MG63 (cell line): ENCODE results near the gene FGF14. TPM values are rescaled to one million over a fixed set of nuclear protein-coding genes. Genes with fewer than 3 reads are reported as not detected.

Source experiments
- DNase-seq: peaks from one replicate; pipeline ENCODE4 v3.0.0-alpha.2; 2020
- H3K27me3 ChIP-seq: fragments of 250-450 bp; sonication (Bioruptor Pico); 2 replicates; pipeline ENCODE4 v1.5.1; 2020; ENCODE audit warnings: mild to moderate bottlenecking, moderate library complexity
- H3K36me3 ChIP-seq: fragments of 250-450 bp; sonication (Bioruptor Pico); 2 replicates; pipeline ENCODE4 v1.5.1; 2020; ENCODE audit warnings: mild to moderate bottlenecking, moderate library complexity
- H3K4me3 ChIP-seq: fragments of 250-450 bp; sonication (Bioruptor Pico); 2 replicates; pipeline ENCODE4 v1.5.1; 2020; ENCODE audit warnings: mild to moderate bottlenecking, moderate library complexity
- H3K9me3 ChIP-seq: fragments of 250-450 bp; sonication (Bioruptor Pico); 2 replicates; pipeline ENCODE4 v1.5.1; 2020; ENCODE audit warnings: mild to moderate bottlenecking, moderate library complexity
- total RNA-seq: library from RNA; depleted of rRNA; stranded (reverse); fragments of >200 nt; shearing (Covaris generic); gene quantifications from 2 replicates; pipeline ENCODE4 v1.2.3, GENCODE V29; 2014; ENCODE audit warnings: low replicate concordance

Gene FGF14
- total RNA-seq, 1 experiment from 2014 or later: not detected

DNA sequence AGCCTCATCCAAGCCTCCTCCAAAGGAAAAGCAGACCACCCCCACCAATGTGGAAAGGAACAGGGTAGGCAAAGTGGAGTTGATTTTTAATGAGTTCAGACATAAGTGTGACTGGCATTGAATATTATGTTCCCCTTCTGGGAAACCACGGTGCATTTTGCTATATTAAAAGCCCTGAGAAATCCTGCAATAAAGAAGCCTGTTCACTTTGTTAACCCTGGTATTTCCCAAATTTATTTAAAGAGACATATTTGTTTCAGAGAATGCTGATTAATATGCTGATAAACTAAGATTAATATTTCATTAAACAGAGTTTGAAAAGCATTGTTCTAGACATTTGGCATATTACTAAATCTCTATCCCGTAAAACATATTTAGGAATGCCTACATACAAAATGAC is 151.4 kb downstream of the FGF14 start:
- Histone ChIP-seq H3K36me3 (no peaks in the 10 kb centered on the region), H3K27me3 (0 out of 2 replicates have a peak, but pooled peaks cover under 1% of the 10 kb centered on the region), H3K9me3 (no peaks in the 10 kb centered on the region), H3K4me3 (no peak overlapping the region)
- DNase-seq: no peak

DNA sequence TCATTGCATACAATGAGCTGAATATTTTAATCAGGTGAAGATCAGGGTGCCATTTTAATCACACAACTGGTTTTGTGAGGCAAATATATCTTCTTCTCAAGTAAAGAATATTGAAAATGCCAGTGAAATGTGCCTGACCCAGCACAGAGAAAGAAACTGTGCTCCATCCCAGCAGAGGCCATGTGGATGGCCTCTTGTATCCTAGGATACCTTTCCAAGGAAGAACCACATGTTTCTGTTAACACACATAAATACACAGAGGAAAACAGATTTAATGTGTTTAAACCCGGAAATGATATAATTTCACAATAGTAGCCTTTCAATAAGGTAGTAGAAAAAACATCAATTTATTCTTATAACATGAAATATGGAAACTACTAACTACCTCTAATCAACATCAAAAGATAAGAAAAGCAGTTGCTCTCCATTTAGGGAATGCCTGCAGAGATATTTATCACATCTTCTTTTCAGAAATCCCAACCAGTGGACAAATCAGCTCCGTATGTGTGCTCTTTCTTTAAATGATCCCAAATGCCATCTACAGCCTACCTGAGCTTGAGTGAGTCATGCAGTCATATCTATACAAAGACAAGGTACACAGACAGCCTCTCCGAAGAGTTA is 157.1 kb downstream of the FGF14 start:
- H3K4me3 ChIP-seq: no peak overlapping the region
- no peak for DNase-seq
- no peaks in the 10 kb centered on the region for H3K36me3 ChIP-seq
- peaks cover 5% of the 10 kb centered on the region for H3K27me3 ChIP-seq
- H3K9me3 ChIP-seq: no peaks in the 10 kb centered on the region

- Histone ChIP-seq H3K36me3 (no peaks in the 10 kb centered on the region), H3K9me3 (no peaks in the 10 kb centered on the region), H3K27me3 (peaks cover 6% of the 10 kb centered on the region), H3K4me3 (no peak overlapping the region)
- no peak for DNase-seq
These were observed 161.7 kb downstream of the FGF14 start for GRCh38 chr13:102240110-102240509.

- Histone ChIP-seq H3K27me3 (peaks cover 6% of the 10 kb centered on the region), H3K4me3 (no peak overlapping the region), H3K36me3 (no peaks in the 10 kb centered on the region), H3K9me3 (no peaks in the 10 kb centered on the region)
- DNase-seq: no peak
These were observed 164.6 kb downstream of the FGF14 start for GRCh38 chr13:102237230-102237629.

DNA sequence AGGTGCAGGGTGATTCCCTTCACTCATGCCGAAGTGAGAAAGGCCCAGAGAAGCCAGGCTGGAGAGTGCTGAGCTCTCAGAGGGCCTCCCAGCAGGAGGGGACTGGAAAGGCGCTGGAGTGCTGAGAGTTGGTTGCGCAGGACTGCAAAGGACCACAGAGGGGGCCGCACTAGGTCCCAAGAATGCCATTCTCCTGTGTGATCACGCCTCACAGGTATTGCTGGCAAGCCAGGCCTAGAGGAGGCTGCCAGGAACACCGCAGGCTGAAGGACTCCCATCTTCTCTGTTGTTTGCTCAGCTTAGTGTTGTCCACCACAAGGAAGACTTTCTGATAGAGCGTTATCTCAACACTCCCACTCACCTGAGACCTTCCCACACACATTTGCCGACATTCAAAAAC is 165.0 kb downstream of the FGF14 start:
- H3K9me3 ChIP-seq: no peaks in the 10 kb centered on the region
- DNase-seq: no peak

GRCh38 chr13:102236341-102236740 is 165.5 kb downstream of the FGF14 start:
- no peak for DNase-seq
- peaks cover 6% of the 10 kb centered on the region for H3K27me3 ChIP-seq
- no peak overlapping the region for H3K4me3 ChIP-seq
- no peaks in the 10 kb centered on the region for H3K9me3 ChIP-seq
- no peaks in the 10 kb centered on the region for H3K36me3 ChIP-seq

More for the DNA sequence above, 165.0 kb downstream of the FGF14 start:
- no peak overlapping the region for H3K4me3 ChIP-seq
- H3K36me3 ChIP-seq: no peaks in the 10 kb centered on the region
- peaks cover 6% of the 10 kb centered on the region for H3K27me3 ChIP-seq

DNA sequence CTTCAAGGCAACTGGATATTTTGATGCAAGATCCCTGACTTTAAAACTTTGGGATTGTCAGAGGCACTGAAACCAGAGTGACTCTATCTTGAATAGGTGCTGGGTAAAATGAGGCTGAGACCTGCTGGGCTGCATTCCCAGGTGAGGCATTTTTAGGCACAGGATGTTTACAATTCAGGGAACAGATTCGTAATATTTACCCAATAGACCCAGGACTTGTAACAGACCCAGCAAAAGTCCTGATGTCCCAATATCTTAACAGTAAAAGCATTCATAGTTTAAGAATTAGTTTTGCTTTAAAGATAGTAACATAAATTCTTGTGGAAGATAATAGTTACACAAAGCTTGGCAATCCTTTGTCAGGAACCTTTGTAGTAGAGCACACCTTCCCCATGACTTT is 166.2 kb downstream of the FGF14 start:
- Histone ChIP-seq H3K27me3 (peaks cover 6% of the 10 kb centered on the region), H3K36me3 (no peaks in the 10 kb centered on the region), H3K9me3 (no peaks in the 10 kb centered on the region), H3K4me3 (no peak overlapping the region)
- no peak for DNase-seq

- H3K27me3 ChIP-seq: peaks cover under 1% of the 10 kb centered on the region; the same call in 1 of the 2 replicates
- H3K36me3 ChIP-seq: no peaks in the 10 kb centered on the region
- H3K4me3 ChIP-seq: no peak overlapping the region
- H3K9me3 ChIP-seq: no peaks in the 10 kb centered on the region
- no peak for DNase-seq
These were observed 167.2 kb downstream of the FGF14 start for GRCh38 chr13:102234618-102235017.

DNA sequence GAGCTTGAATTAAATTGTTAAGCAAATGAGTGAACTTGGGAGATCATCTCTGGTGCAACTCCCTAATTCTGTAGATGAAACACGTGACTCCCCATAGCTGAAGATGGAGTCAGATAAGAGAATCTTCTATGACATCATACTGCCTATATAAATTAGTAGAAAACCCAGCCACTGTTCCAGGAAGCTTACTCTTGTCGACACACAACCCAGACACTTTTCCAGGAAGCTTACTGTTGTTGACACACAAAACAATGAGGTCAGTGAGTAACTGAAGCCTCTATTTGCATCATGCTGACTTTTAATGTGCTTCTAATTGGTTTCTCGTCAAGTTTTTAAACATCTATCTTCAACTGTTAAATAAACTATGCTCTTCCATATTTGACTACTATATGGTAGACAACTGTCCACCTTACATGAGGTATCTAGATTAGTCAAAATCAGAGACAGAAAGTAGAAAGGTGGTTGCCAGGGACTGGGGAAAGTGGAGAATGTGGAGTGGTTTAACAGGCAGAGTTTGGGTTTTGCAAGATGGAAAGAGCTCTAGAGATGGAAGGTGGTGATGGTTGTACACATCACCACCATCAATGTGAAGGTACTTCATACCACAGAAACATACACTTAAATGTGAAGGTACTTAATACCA is 168.2 kb downstream of the FGF14 start:
- DNase-seq: no peak
- Histone ChIP-seq H3K27me3 (no peaks in the 10 kb centered on the region), H3K36me3 (no peaks in the 10 kb centered on the region), H3K9me3 (no peaks in the 10 kb centered on the region), H3K4me3 (no peak overlapping the region)

- H3K36me3 ChIP-seq: no peaks in the 10 kb centered on the region
- no peaks in the 10 kb centered on the region for H3K9me3 ChIP-seq
- no peak overlapping the region for H3K4me3 ChIP-seq
- no peak for DNase-seq
- no peaks in the 10 kb centered on the region for H3K27me3 ChIP-seq
These were observed 170.4 kb downstream of the FGF14 start for GRCh38 chr13:102231479-102231878.

DNA sequence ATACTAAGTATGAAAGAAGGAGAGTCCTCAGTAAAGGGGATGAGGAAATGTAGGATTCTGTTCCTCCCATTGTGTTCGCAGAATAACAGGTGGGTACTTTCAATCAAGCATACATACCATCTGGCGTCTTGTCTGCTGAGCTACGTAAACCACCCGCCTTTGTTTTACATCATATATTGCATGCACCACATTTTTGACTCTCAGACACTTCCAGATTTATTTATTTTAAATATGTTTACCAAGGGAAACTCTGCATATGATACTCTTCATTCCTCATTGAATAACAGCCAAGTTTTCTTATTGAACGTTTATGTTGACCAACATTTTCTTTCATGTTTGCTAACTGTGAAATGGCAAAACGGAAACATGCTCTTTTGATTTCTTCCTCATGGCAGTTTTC is 174.1 kb downstream of the FGF14 start:
- DNase-seq: no peak
- Histone ChIP-seq H3K36me3 (no peaks in the 10 kb centered on the region), H3K9me3 (no peaks in the 10 kb centered on the region), H3K27me3 (no peaks in the 10 kb centered on the region), H3K4me3 (no peak overlapping the region)

- no peak overlapping the region for H3K4me3 ChIP-seq
- no peak for DNase-seq
- H3K9me3 ChIP-seq: no peaks in the 10 kb centered on the region
- no peaks in the 10 kb centered on the region for H3K36me3 ChIP-seq
- H3K27me3 ChIP-seq: no peaks in the 10 kb centered on the region
These were observed 175.3 kb downstream of the FGF14 start for GRCh38 chr13:102226591-102226990.

GRCh38 chr13:102225892-102226291 is 176.0 kb downstream of the FGF14 start:
- no peak overlapping the region for H3K4me3 ChIP-seq
- H3K36me3 ChIP-seq: no peaks in the 10 kb centered on the region
- no peak for DNase-seq
- H3K9me3 ChIP-seq: no peaks in the 10 kb centered on the region
- no peaks in the 10 kb centered on the region for H3K27me3 ChIP-seq

- no peaks in the 10 kb centered on the region for H3K36me3 ChIP-seq
- H3K4me3 ChIP-seq: no peak overlapping the region
- DNase-seq: no peak
- H3K9me3 ChIP-seq: no peaks in the 10 kb centered on the region
- no peaks in the 10 kb centered on the region for H3K27me3 ChIP-seq
These were observed 181.1 kb downstream of the FGF14 start for GRCh38 chr13:102220681-102221228.

- no peak for DNase-seq
- no peak overlapping the region for H3K4me3 ChIP-seq
- H3K36me3 ChIP-seq: no peaks in the 10 kb centered on the region
- H3K27me3 ChIP-seq: no peaks in the 10 kb centered on the region
- no peaks in the 10 kb centered on the region for H3K9me3 ChIP-seq
These were observed 186.9 kb downstream of the FGF14 start for GRCh38 chr13:102214956-102215355.

DNA sequence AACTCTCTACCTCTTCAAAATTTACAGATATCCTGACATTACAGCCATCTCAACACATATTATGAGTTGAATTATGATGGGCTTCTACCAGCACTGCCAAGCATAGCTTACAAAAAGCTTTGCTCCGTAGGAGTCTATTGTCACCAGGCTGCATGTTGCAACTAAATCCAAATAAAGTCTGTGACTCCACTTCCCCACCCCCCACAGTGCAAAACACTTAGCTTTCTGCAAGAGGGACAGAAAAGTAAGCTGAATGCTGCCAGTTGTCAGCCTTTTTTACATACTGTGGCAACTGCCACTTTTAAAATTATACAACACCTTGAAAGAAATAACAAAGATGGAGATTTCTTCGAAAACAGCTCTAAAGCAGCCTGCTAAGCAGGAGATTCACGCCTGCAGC is 189.1 kb downstream of the FGF14 start:
- Histone ChIP-seq H3K36me3 (no peaks in the 10 kb centered on the region), H3K9me3 (no peaks in the 10 kb centered on the region), H3K4me3 (no peak overlapping the region), H3K27me3 (peaks cover 2% of the 10 kb centered on the region; the same call in 1 of the 2 replicates)
- DNase-seq: no peak

DNA sequence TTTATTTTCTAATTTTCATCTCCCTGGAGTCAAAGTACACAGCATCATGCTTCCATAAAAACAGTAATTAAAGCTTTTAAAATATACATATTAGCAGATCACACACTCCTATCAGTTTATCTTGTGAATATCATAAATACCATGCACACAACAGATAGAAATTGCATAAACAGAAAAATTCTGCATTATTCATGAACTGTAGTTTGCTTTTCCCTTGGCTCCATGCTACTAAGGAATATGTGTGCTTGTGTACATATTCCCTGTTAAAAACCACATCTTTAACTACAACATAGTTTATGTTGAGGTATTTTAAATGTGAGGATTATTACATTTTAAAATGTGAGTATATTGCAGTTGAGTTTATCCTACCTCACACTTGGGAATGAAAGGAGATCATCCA is 193.5 kb downstream of the FGF14 start:
- no peaks in the 10 kb centered on the region for H3K36me3 ChIP-seq
- H3K27me3 ChIP-seq: peaks cover 2% of the 10 kb centered on the region; the same call in 1 of the 2 replicates
- DNase-seq: no peak
- no peaks in the 10 kb centered on the region for H3K9me3 ChIP-seq
- no peak overlapping the region for H3K4me3 ChIP-seq
